HG02642 (cell line): ENCODE results near the gene TMEM89.

ENCODE experiments used
- ATAC-seq: cut with Tn5 transposase; IDR thresholded peaks from one replicate; pipeline ENCODE4 v1.9.1; 2021; ENCODE audit warnings: mild to moderate bottlenecking; ENCODE audit not compliant: unreplicated experiment, poor library complexity

The TMEM89 gene

GRCh38 chr3:48621461-48621869, at the start of gene TMEM89:
Gene TMEM89 (minus strand): TSS chr3:48621769. CDS start chr3:48621756, 13 bp downstream.
- ATAC-seq: no peak

GRCh38 chr3:48664929-48665328, 43.4 kb upstream of the TMEM89 start:
- no peak for ATAC-seq

GRCh38 chr3:48664313-48664644, 42.7 kb upstream of the TMEM89 start:
- ATAC-seq: no peak

- peak; percentile 87 for ATAC-seq
Observed at GRCh38 chr3:48663489-48664312, 42.1 kb upstream of the TMEM89 start.

GRCh38 chr3:48662753-48663488, 41.4 kb upstream of the TMEM89 start, which contains the start of gene CELSR3:
Gene CELSR3 (minus strand): TSS chr3:48662886. CDS start chr3:48662634, 252 bp downstream.
- no peak for ATAC-seq

GRCh38 chr3:48662145-48662752, 40.7 kb upstream of the TMEM89 start:
- no peak for ATAC-seq

GRCh38 chr3:48661501-48662144, 40.1 kb upstream of the TMEM89 start:
- no peak for ATAC-seq

GRCh38 chr3:48660800-48661400, 39.3 kb upstream of the TMEM89 start:
- ATAC-seq: no peak

GRCh38 chr3:48656841-48657281, 35.3 kb upstream of the TMEM89 start:
- ATAC-seq: no peak

GRCh38 chr3:48656061-48656840, 34.7 kb upstream of the TMEM89 start:
- ATAC-seq: peak; percentile 59

- ATAC-seq: no peak
Observed at GRCh38 chr3:48655606-48656005, 34.0 kb upstream of the TMEM89 start.

GRCh38 chr3:48655063-48655462, 33.5 kb upstream of the TMEM89 start:
- ATAC-seq: no peak

- no peak for ATAC-seq
Observed at GRCh38 chr3:48652923-48653715, 31.6 kb upstream of the TMEM89 start.

GRCh38 chr3:48651771-48652170, 30.2 kb upstream of the TMEM89 start:
- ATAC-seq: no peak

GRCh38 chr3:48650723-48651122, 29.2 kb upstream of the TMEM89 start:
- no peak for ATAC-seq

GRCh38 chr3:48648188-48648850, 26.8 kb upstream of the TMEM89 start:
- ATAC-seq: no peak

GRCh38 chr3:48647714-48648113, 26.1 kb upstream of the TMEM89 start:
- ATAC-seq: no peak
